ENCODE results near the gene RPL31. TPM values are rescaled to one million over a fixed set of nuclear protein-coding genes. Genes with fewer than 3 reads are reported as not detected.

RPL31 gene
- total and polyA plus RNA-seq, 9 of the 15 experiments (the other 6 are each of a cell fraction or from before 2014, with no cell fraction given), result 1,176 to 6,037 (median 2,997) TPM

- Histone ChIP-seq H3K36me3 (ENCODE audit: control insufficient read depth, insufficient read depth, low read length) (no peaks in the 10 kb centered on the region), H3K9me1 (ENCODE audit: control insufficient read depth, insufficient read depth, low read length) (no peaks in the 10 kb centered on the region), H3K4me3 (no peak overlapping the region), H3K9ac (ENCODE audit: insufficient read depth in 1 of 2, low read depth in 2 of 2, low read length in 2 of 2) (no peak overlapping the region), H3K27me3 (ENCODE audit: control insufficient read depth in 2 of 2, insufficient read depth in 2 of 2, low read length in 2 of 2) (peaks cover 32 to 70% of the 10 kb centered on the region in 2 experiments), H3K4me1 (replicated peaks in 1 of 2; ENCODE audit: control insufficient read depth in 2 of 2, insufficient read depth in 2 of 2, low read length in 2 of 2) (no peaks in the 10 kb centered on the region; a peak in 1 of 5 replicates), H3K79me2 (ENCODE audit: control insufficient read depth, insufficient read depth, low read length) (no peaks in the 10 kb centered on the region), H4K20me1 (replicated peaks; ENCODE audit: control insufficient read depth, insufficient read depth, low read length) (no peaks in the 10 kb centered on the region), H3K27ac (ENCODE audit: extremely low read depth, low read depth, low read length) (no peak overlapping the region), H3K4me2 (ENCODE audit: insufficient read depth, low read length) (no peak overlapping the region), H2AFZ (ENCODE audit: low read depth, low read length) (no peak overlapping the region), H3K9me3 (replicated peaks; ENCODE audit: control insufficient read depth, insufficient read depth, low read depth, low read length) (no peaks in the 10 kb centered on the region)
- in situ Hi-C loops (cut with MboI) (no loop called here), intact Hi-C loops (cut with micrococcal nuclease) (no loop called here)
- WGBS (ENCODE audit: insufficient coverage, low coverage, missing lambda C conversion rate), result 3% methylated on average over 11 of the region's 12 CpGs
- ChIA-PET POLR2A (interaction anchor here (0.5 to 1.0 kb wide), 3 partner anchors 10 to 1577 kb away, joined by 3 to 4 read pairs (median 4); no protein-coding TSS in a partner anchor), CTCF (ENCODE audit: low intra/inter-chr PET ratio) (no interaction called here)
- no TSS peak for BruUV-seq (replicated peaks)
- FAIRE-seq, result no peak
- no peak for ATAC-seq
- DNase-seq (ENCODE audit: extremely low read depth in 1 of 4, low spot score in 3 of 4), result no peak
- TF ChIP-seq PRMT5 (CRISPR knock-in tag; IDR thresholded peaks at IDR 0.05) (no peak), TEAD2 (tag; IDR thresholded peaks at IDR 0.05) (no peak), SAFB2 (IDR thresholded peaks at IDR 0.05; ENCODE audit: borderline replicate concordance, low read depth, low read length, severe bottlenecking) (no peak), YY1 (IDR thresholded peaks at IDR 0.05; ENCODE audit: borderline replicate concordance in 1 of 3, control insufficient read depth in 1 of 3, extremely low read depth in 1 of 3, insufficient read depth in 3 of 3, insufficient read length in 1 of 3, insufficient replicate concordance in 2 of 3, low read depth in 1 of 3, low read length in 2 of 3) (no peak), ZNF224 (CRISPR knock-in tag; IDR thresholded peaks at IDR 0.05) (no peak), CHCHD3 (CRISPR knock-in tag; IDR thresholded peaks at IDR 0.05) (no peak), ZBTB34 (CRISPR knock-in tag; IDR thresholded peaks at IDR 0.05) (no peak), MTF1 (CRISPR knock-in tag; IDR thresholded peaks at IDR 0.05; ENCODE audit: borderline replicate concordance) (no peak), GATAD2B (IDR thresholded peaks at IDR 0.05; ENCODE audit: borderline replicate concordance) (no peak), ARID4B (CRISPR knock-in tag; IDR thresholded peaks at IDR 0.05) (no peak), ZNF785 (CRISPR knock-in tag; IDR thresholded peaks at IDR 0.05) (no peak), ETV1 (tag; conservative IDR thresholded peaks at IDR 0.05; ENCODE audit: low read depth) (no peak), FIP1L1 (IDR thresholded peaks at IDR 0.05; ENCODE audit: low read depth, low read length, poor library complexity, severe bottlenecking) (no peak), ZSCAN29 (IDR thresholded peaks at IDR 0.05) (no peak)
- TF ChIP-seq, protein P1, sequence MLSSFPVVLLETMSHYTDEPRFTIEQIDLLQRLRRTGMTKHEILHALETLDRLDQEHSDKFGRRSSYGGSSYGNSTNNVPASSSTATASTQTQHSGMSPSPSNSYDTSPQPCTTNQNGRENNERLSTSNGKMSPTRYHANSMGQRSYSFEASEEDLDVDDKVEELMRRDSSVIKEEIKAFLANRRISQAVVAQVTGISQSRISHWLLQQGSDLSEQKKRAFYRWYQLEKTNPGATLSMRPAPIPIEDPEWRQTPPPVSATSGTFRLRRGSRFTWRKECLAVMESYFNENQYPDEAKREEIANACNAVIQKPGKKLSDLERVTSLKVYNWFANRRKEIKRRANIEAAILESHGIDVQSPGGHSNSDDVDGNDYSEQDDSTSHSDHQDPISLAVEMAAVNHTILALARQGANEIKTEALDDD (IDR thresholded peaks at IDR 0.05), result no peak
Measured at GRCh38 chr2:101047075-101047766, 45.1 kb downstream of the RPL31 start.
